Measurements from ENCODE around the gene FRMPD4.

Gene FRMPD4

DNA sequence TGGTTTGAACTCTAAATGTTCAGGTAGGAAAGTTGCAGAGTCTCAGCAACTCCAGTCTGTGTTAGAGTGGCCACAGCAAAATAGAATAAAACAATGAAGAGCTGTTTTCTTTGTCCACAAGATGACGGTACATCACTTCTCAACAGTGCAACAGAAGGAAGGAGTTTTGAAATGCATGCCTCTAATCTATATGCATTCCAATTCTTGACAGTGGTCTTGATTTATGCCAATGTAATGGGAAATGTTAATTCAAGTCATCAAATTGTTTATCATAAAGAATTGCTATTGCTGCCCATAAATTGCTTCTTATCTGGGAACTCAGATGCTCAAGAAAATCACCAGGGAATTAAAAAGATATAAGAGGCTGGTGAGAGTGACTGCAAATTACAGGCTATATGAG lies 457.4 kb downstream of the FRMPD4 start:
- in situ Hi-C loops (cut with MboI; ENCODE audit: low sequenced_read_pairs): no loop called here
- Histone ChIP-seq H3K9me3 (no peaks in the 10 kb centered on the region), H3K4me3 (no peak overlapping the region), H3K36me3 (replicated peaks) (no peaks in the 10 kb centered on the region), H3K27me3 (ENCODE audit: low read depth) (no peaks in the 10 kb centered on the region; the same call in 1 of the 2 replicates), H3K4me1 (no peaks in the 10 kb centered on the region)
- DNase-seq (ENCODE audit: low spot score in 2 of 2): no peak

DNA sequence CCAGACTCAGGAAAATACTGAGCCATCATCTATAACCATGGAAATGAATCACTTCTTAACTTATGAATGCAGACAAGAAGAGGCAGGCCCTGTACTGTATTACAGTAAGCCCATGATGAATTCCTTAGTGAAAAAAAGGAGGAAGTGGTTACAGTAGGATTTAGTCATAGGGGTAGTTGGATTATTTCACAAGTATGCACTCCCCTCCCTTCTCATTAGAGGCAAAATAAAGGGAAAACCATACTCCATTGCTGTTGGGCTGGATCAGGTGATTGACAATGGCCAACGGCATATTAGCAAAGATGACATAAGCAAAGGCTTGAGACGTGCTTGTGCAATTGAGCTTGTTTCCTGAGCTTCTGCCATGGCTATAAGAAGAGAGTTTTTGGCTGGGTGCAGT lies 471.8 kb downstream of the FRMPD4 start:
- Histone ChIP-seq H3K36me3 (replicated peaks) (no peaks in the 10 kb centered on the region), H3K9me3 (no peaks in the 10 kb centered on the region), H3K27me3 (ENCODE audit: low read depth) (no peaks in the 10 kb centered on the region), H3K4me3 (no peak overlapping the region), H3K4me1 (no peaks in the 10 kb centered on the region)
- in situ Hi-C loops (cut with MboI; ENCODE audit: low sequenced_read_pairs): no loop called here
- no peak for DNase-seq (ENCODE audit: low spot score in 2 of 2)

- no peak for DNase-seq (ENCODE audit: low spot score in 2 of 2)
- in situ Hi-C loops (cut with MboI; ENCODE audit: low sequenced_read_pairs): no loop called here
- H3K4me1 ChIP-seq: no peaks in the 10 kb centered on the region
- H3K27me3 ChIP-seq (ENCODE audit: low read depth): no peaks in the 10 kb centered on the region
- no peak overlapping the region for H3K4me3 ChIP-seq
- no peaks in the 10 kb centered on the region for H3K9me3 ChIP-seq
- H3K36me3 ChIP-seq (replicated peaks): no peaks in the 10 kb centered on the region
Measured at GRCh38 chrX:12611471-12611870, 473.2 kb downstream of the FRMPD4 start.

DNA sequence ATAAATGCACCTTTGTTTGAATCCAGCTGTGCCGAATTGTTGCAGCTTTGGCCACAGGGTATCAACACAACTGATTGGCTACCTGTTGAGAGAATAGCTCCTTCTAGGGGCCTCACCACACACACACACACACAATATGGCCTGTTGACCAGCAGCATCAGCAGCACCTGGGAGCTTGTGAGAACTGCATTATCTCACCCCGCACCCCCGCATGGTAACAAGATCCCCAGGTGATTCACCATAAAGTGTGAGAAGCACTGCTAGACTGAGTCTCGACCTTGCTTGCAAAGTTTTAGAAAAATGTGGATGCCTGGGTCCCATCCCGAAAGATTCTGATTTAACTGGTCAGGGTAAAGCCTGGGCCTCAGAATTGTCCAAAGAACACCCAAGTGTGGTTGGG lies 476.0 kb downstream of the FRMPD4 start:
- DNase-seq (ENCODE audit: low spot score in 2 of 2): no peak
- in situ Hi-C loops (cut with MboI; ENCODE audit: low sequenced_read_pairs): no loop called here
- H3K4me3 ChIP-seq: no peak overlapping the region
- no peaks in the 10 kb centered on the region for H3K9me3 ChIP-seq
- H3K27me3 ChIP-seq (ENCODE audit: low read depth): no peaks in the 10 kb centered on the region; the same call in 1 of the 2 replicates
- H3K4me1 ChIP-seq: no peaks in the 10 kb centered on the region
- no peaks in the 10 kb centered on the region for H3K36me3 ChIP-seq (replicated peaks)

- Histone ChIP-seq H3K27me3 (ENCODE audit: low read depth) (no peaks in the 10 kb centered on the region; the same call in 1 of the 2 replicates), H3K4me1 (no peaks in the 10 kb centered on the region), H3K9me3 (no peaks in the 10 kb centered on the region), H3K4me3 (no peak overlapping the region), H3K36me3 (replicated peaks) (no peaks in the 10 kb centered on the region)
- DNase-seq (ENCODE audit: low spot score in 2 of 2): no peak
- in situ Hi-C loops (cut with MboI; ENCODE audit: low sequenced_read_pairs): no loop called here
Measured at GRCh38 chrX:12615061-12615460, 476.8 kb downstream of the FRMPD4 start.

GRCh38 chrX:12617241-12617640 lies 479.0 kb downstream of the FRMPD4 start:
- Histone ChIP-seq H3K4me3 (no peak overlapping the region), H3K36me3 (replicated peaks) (no peaks in the 10 kb centered on the region), H3K4me1 (no peaks in the 10 kb centered on the region), H3K9me3 (no peaks in the 10 kb centered on the region), H3K27me3 (ENCODE audit: low read depth) (no peaks in the 10 kb centered on the region; the same call in 1 of the 2 replicates)
- DNase-seq (ENCODE audit: low spot score in 2 of 2): no peak
- in situ Hi-C loops (cut with MboI; ENCODE audit: low sequenced_read_pairs): no loop called here

DNA sequence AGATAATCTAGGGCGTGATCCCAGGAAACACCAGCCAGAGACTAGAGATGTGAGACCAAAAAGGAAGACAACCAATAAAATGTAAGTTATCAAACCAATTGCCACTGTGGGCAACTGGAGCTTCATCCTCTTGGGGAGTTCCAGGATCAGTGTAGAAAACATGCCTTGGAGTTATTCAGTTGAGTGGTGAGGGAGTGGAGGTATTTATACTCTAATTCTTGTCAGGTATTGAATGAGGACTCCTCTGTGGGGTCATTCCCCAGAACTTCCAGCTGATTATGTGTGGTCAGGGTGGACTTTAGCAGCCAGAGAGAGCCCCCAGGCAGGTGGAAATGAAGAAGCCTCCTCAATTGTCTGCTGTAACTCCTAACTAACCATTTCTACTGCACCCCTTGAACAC lies 509.0 kb downstream of the FRMPD4 start:
- H3K9me3 ChIP-seq: no peaks in the 10 kb centered on the region
- H3K4me1 ChIP-seq: no peaks in the 10 kb centered on the region
- peaks cover 2% of the 10 kb centered on the region; the same call in 1 of the 2 replicates for H3K27me3 ChIP-seq (ENCODE audit: low read depth)
- H3K4me3 ChIP-seq: no peak overlapping the region
- DNase-seq (ENCODE audit: low spot score in 2 of 2): no peak
- in situ Hi-C loops (cut with MboI; ENCODE audit: low sequenced_read_pairs): no loop called here
- H3K36me3 ChIP-seq (replicated peaks): no peaks in the 10 kb centered on the region

DNA sequence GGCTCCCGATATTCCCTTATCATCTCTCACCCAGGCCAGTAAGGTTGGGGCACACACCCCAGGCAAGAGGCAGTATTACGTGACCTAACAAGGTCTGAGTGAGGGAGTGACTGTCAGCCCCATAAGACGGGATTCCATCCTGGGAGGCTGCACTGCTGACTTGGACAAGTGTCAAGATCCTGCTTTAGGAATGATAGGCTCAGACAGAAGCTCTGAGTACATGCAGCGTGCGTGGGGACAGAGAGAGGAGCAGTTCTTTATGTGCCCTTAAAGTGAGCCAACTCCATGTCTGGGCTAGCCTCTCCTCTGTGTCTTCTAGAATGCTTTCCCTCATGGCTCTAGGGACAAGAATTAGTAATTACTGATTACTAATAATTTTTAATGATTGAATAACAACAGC lies 510.7 kb downstream of the FRMPD4 start:
- H3K9me3 ChIP-seq: no peaks in the 10 kb centered on the region
- H3K27me3 ChIP-seq (ENCODE audit: low read depth): peaks cover 2% of the 10 kb centered on the region; the same call in 1 of the 2 replicates
- DNase-seq (ENCODE audit: low spot score in 2 of 2): no peak
- no peak overlapping the region for H3K4me3 ChIP-seq
- no peaks in the 10 kb centered on the region for H3K36me3 ChIP-seq (replicated peaks)
- in situ Hi-C loops (cut with MboI; ENCODE audit: low sequenced_read_pairs): no loop called here
- H3K4me1 ChIP-seq: no peaks in the 10 kb centered on the region

GRCh38 chrX:12657433-12657832 lies 519.2 kb downstream of the FRMPD4 start:
- H3K4me1 ChIP-seq: no peaks in the 10 kb centered on the region; the same call in 1 of the 2 replicates
- H3K36me3 ChIP-seq (replicated peaks): no peaks in the 10 kb centered on the region
- H3K27me3 ChIP-seq (ENCODE audit: low read depth): no peaks in the 10 kb centered on the region
- no peak overlapping the region for H3K4me3 ChIP-seq
- in situ Hi-C loops (cut with MboI; ENCODE audit: low sequenced_read_pairs): no loop called here
- H3K9me3 ChIP-seq: no peaks in the 10 kb centered on the region
- DNase-seq (ENCODE audit: low spot score in 2 of 2): no peak

DNA sequence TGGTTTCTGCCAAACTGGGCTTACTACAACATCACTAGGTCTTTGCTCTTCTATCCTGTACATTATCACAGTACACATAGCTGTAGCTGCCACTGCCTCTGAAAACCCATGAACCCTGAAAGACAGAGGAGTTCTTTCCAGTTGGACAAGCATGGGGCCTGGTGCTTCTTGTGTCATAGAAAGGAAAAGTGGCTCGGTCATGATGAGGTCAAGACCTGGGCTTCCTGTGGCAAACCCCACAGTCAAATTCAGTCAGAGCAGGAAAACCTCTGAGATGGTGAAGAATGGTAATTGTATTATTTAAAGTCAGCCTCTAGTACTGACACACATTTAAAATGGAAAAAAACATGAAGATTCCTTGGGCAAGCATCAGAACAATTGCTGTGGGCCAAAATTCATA lies 519.6 kb downstream of the FRMPD4 start:
- in situ Hi-C loops (cut with MboI; ENCODE audit: low sequenced_read_pairs): no loop called here

DNA sequence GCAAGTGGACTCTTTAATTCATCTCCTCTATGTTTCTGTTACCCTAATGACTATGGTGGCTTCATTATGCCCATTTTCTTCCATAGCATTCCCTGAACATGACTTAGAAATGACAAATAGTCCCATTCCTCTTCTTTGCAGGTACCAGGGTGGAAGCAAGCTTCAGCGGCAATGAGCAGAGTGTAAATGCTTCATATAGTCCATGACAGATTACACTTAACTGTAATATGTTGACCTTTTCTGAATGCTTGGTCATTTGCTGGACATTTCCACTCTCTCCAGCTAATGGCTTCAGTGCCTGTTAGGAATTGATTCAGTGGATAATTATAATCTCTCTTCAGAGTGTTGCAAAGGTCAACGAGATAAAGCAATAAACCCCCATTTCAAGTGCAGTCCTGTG lies 523.2 kb downstream of the FRMPD4 start:
- no peaks in the 10 kb centered on the region; the same call in 1 of the 2 replicates for H3K4me1 ChIP-seq
- DNase-seq (ENCODE audit: low spot score in 2 of 2): no peak
- H3K9me3 ChIP-seq: no peaks in the 10 kb centered on the region
- H3K36me3 ChIP-seq (replicated peaks): no peaks in the 10 kb centered on the region
- in situ Hi-C loops (cut with MboI; ENCODE audit: low sequenced_read_pairs): no loop called here
- H3K27me3 ChIP-seq (ENCODE audit: low read depth): no peaks in the 10 kb centered on the region
- no peak overlapping the region for H3K4me3 ChIP-seq

More for the DNA sequence above, 519.6 kb downstream of the FRMPD4 start:
- no peak for DNase-seq (ENCODE audit: low spot score in 2 of 2)
- Histone ChIP-seq H3K4me3 (no peak overlapping the region), H3K9me3 (no peaks in the 10 kb centered on the region), H3K4me1 (no peaks in the 10 kb centered on the region; the same call in 1 of the 2 replicates), H3K36me3 (replicated peaks) (no peaks in the 10 kb centered on the region), H3K27me3 (ENCODE audit: low read depth) (no peaks in the 10 kb centered on the region)

DNA sequence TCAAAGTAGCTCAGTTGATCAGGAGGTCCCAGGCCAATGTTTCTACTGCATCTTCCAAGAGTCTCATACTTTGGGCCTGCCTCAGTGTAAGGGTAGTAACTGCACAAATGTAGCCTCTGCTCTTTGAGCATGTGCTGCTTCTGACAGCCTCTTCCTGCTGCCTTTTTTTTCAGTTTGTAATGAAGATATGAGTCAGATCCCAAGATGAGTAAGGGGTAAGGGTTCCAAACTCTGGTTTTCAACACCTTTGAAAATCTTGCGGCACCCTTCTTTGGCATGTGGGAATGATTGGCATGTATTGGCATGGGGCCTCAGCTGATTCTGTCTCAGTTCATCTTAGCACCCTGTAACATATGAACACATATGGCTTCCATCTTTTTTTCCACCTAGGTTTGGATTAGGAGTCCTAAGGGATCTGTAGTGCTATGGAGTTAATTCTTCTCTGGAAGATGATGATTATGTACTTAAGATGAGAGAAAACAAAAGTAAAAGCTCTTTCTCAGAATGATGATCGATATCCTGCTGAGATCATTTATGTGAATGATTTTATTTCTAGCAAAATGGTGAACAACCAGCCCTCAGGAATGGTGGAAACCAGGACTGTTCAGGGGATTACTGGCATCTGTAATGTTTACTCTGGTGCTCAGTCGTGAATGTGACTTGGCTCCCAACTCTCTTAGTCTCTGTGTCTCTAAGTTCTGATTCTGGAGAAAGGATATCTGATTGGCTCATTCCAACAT lies 534.3 kb downstream of the FRMPD4 start:
- in situ Hi-C loops (cut with MboI; ENCODE audit: low sequenced_read_pairs): no loop called here
- H3K36me3 ChIP-seq (replicated peaks): no peaks in the 10 kb centered on the region
- H3K4me1 ChIP-seq: no peaks in the 10 kb centered on the region
- DNase-seq (ENCODE audit: low spot score in 2 of 2): no peak
- no peaks in the 10 kb centered on the region for H3K9me3 ChIP-seq
- no peak overlapping the region for H3K4me3 ChIP-seq
- H3K27me3 ChIP-seq (ENCODE audit: low read depth): no peaks in the 10 kb centered on the region; the same call in 1 of the 2 replicates

- in situ Hi-C loops (cut with MboI; ENCODE audit: low sequenced_read_pairs): no loop called here
- no peak for DNase-seq (ENCODE audit: low spot score in 2 of 2)
- Histone ChIP-seq H3K9me3 (no peaks in the 10 kb centered on the region), H3K36me3 (replicated peaks) (no peaks in the 10 kb centered on the region), H3K4me3 (no peak overlapping the region), H3K4me1 (no peaks in the 10 kb centered on the region), H3K27me3 (ENCODE audit: low read depth) (no peaks in the 10 kb centered on the region; the same call in 1 of the 2 replicates)
Measured at GRCh38 chrX:12673487-12673886, 535.2 kb downstream of the FRMPD4 start.

- H3K27me3 ChIP-seq (ENCODE audit: low read depth): no peaks in the 10 kb centered on the region; the same call in 1 of the 2 replicates
- in situ Hi-C loops (cut with MboI; ENCODE audit: low sequenced_read_pairs): no loop called here
- H3K4me3 ChIP-seq: no peak overlapping the region
- H3K36me3 ChIP-seq (replicated peaks): no peaks in the 10 kb centered on the region
- no peak for DNase-seq (ENCODE audit: low spot score in 2 of 2)
- H3K9me3 ChIP-seq: no peaks in the 10 kb centered on the region
- no peaks in the 10 kb centered on the region for H3K4me1 ChIP-seq
Measured at GRCh38 chrX:12679522-12679921, 541.2 kb downstream of the FRMPD4 start.

Data from HAP-1 (cell line).